ENCODE measurements around the gene ARID1B.

DNA sequence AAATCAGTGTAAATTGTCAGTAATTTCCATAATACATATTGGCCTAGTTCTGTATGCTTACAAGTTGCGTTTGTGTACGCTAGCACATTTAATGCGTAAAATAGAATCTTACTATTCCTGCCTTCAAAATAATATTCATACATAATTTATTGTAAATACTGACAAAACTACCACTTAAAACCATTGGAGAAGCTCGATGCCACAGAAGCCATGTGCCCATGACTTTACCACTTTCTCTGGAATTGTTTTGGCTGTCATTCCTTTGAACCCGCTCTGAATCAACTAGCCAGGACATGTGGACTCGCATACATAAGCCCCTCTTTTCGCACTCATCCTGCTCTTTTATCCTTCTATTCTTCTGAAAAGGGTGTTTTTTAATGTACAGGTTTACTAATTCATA, 394.6 kb downstream of the ARID1B start:
- TF ChIP-seq, protein P1, sequence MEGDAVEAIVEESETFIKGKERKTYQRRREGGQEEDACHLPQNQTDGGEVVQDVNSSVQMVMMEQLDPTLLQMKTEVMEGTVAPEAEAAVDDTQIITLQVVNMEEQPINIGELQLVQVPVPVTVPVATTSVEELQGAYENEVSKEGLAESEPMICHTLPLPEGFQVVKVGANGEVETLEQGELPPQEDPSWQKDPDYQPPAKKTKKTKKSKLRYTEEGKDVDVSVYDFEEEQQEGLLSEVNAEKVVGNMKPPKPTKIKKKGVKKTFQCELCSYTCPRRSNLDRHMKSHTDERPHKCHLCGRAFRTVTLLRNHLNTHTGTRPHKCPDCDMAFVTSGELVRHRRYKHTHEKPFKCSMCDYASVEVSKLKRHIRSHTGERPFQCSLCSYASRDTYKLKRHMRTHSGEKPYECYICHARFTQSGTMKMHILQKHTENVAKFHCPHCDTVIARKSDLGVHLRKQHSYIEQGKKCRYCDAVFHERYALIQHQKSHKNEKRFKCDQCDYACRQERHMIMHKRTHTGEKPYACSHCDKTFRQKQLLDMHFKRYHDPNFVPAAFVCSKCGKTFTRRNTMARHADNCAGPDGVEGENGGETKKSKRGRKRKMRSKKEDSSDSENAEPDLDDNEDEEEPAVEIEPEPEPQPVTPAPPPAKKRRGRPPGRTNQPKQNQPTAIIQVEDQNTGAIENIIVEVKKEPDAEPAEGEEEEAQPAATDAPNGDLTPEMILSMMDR (IDR thresholded peaks at IDR 0.05), result no peak
- TF ChIP-seq MAX (CRISPR knock-in tag; IDR thresholded peaks at IDR 0.05) (no peak), E2F5 (CRISPR knock-in tag; IDR thresholded peaks at IDR 0.05) (no peak), ESRRA (CRISPR knock-in tag; IDR thresholded peaks at IDR 0.05; ENCODE audit: borderline replicate concordance) (no peak), FOXJ3 (CRISPR knock-in tag; IDR thresholded peaks at IDR 0.05; ENCODE audit: borderline replicate concordance) (no peak), ETV6 (CRISPR knock-in tag; IDR thresholded peaks at IDR 0.05) (no peak), FOXP1 (CRISPR knock-in tag; IDR thresholded peaks at IDR 0.05; ENCODE audit: borderline replicate concordance) (no peak), ZNF121 (CRISPR knock-in tag; IDR thresholded peaks at IDR 0.05) (no peak)
- TF ChIP-seq, protein P2, sequence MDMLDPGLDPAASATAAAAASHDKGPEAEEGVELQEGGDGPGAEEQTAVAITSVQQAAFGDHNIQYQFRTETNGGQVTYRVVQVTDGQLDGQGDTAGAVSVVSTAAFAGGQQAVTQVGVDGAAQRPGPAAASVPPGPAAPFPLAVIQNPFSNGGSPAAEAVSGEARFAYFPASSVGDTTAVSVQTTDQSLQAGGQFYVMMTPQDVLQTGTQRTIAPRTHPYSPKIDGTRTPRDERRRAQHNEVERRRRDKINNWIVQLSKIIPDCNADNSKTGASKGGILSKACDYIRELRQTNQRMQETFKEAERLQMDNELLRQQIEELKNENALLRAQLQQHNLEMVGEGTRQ (CRISPR knock-in tag; IDR thresholded peaks at IDR 0.05), result no peak
